GM12865 (cell line): Measurements from ENCODE around the gene CEP41.

Source experiments
- DNase-seq: peaks from one replicate; pipeline ENCODE4 v3.0.0; 2010; ENCODE audit warnings: low read depth
- H3K4me3 ChIP-seq: 2 replicates; pipeline ENCODE4 v1.5.1; 2011; ENCODE audit warnings: mild to moderate bottlenecking, low read depth, low read length, control low read depth
- TF ChIP-seq, protein P1 (sequence below): IDR thresholded peaks from 2 replicates; pipeline ENCODE4 v1.5.1; 2011; ENCODE audit warnings: low read length, control low read depth, low read depth, inconsistent platforms; ENCODE audit not compliant: insufficient read depth; ENCODE audit errors: missing control alignments

Gene CEP41

GRCh38 chr7:130432886-130433285 lies 7.9 kb downstream of the CEP41 start:
- TF ChIP-seq, protein P1, sequence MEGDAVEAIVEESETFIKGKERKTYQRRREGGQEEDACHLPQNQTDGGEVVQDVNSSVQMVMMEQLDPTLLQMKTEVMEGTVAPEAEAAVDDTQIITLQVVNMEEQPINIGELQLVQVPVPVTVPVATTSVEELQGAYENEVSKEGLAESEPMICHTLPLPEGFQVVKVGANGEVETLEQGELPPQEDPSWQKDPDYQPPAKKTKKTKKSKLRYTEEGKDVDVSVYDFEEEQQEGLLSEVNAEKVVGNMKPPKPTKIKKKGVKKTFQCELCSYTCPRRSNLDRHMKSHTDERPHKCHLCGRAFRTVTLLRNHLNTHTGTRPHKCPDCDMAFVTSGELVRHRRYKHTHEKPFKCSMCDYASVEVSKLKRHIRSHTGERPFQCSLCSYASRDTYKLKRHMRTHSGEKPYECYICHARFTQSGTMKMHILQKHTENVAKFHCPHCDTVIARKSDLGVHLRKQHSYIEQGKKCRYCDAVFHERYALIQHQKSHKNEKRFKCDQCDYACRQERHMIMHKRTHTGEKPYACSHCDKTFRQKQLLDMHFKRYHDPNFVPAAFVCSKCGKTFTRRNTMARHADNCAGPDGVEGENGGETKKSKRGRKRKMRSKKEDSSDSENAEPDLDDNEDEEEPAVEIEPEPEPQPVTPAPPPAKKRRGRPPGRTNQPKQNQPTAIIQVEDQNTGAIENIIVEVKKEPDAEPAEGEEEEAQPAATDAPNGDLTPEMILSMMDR = no peak
- no peak for DNase-seq

DNA sequence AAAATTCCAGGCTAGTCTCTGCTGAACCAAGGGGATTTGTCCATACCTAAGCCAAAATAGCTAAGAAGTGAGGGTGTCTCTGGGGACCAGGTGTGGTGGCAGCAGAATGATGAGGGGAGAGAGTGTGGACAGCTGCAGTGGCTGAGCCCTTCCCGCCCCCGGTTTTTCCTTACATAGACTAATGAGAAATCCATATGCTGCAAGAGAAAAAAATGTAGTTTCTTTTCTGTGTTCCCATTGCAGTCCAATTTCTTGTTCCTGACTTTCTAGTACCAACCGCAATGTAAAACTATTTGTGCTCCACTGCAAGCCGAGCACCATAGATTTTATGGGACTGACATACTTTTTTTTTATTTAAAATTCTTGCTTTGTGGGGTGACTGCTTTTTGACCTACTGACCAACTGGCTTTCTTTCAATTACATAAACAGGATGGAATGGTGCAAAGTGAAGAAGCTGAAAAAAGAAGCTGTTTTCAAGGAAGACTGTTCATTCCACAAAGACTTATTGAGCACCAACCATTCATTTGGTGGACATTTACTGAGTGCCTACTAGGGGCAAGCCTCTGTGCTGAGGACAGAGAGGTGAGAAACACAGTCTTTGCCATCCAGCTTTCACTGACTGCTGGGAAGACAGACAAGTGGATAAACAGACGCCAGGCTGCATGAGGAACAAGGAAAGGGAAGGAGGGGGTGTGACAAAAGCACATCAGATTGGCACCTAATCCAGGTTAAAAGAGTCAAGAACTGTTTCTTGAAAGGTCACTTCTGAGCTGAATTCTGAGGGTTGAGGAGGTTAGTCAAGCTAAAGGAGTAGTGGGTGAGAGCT lies 9.8 kb downstream of the CEP41 start:
- TF ChIP-seq, protein P1 = no peak
- no peak for DNase-seq
- no peak overlapping the region for H3K4me3 ChIP-seq

More at GRCh38 chr7:130432886-130433285, 7.9 kb downstream of the CEP41 start:
- no peak overlapping the region for H3K4me3 ChIP-seq

GRCh38 chr7:130430115-130430514 lies 10.7 kb downstream of the CEP41 start:
- no peak overlapping the region for H3K4me3 ChIP-seq
- no peak for DNase-seq
- TF ChIP-seq, protein P1 = no peak

DNA sequence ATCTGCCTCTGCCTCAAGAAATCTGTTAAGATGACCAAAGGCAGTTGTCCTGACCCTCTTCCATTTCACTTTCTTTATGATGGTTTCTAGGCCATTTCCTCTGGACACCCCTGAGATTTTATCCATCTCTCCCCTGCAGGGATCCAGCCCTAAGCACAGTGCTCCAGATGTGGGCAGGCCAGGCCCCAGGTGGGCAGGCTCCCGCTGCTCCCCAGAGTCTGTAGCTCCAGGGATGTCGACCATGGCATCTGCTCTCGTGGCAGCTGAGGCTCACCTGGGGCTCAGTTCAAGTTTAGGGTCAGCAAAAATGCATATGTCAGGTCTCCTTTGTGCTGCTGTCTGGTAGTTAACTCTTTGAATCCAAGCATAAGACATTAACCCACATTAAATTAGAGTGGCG lies 11.8 kb downstream of the CEP41 start:
- H3K4me3 ChIP-seq = no peak overlapping the region
- DNase-seq = no peak
- TF ChIP-seq, protein P1 = no peak

- H3K4me3 ChIP-seq = no peak overlapping the region
- no peak for DNase-seq
These were observed 14.3 kb downstream of the CEP41 start for GRCh38 chr7:130426564-130426963.

DNA sequence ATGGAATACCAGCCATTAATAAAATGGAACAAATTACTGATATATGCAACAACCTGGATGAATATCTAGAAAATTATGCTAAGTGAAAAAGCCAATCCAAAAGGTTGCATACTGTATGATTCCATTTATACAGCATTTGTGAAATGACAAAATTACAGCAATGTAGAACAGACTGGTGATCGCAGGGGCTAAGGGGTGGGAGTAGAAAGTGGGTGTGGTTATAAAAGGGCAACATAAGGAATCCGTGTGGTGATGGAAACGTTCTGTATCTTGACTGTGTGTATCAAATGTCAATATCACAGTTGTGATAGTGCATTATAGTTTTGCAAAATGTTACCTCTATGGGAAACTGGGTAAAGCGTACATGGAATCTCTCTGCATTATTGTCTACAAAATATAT lies 15.0 kb downstream of the CEP41 start:
- no peak for DNase-seq
- TF ChIP-seq, protein P1 = no peak
- H3K4me3 ChIP-seq = no peak overlapping the region

More at GRCh38 chr7:130426564-130426963, 14.3 kb downstream of the CEP41 start:
- TF ChIP-seq, protein P1 = no peak
